Measurements from ENCODE around the gene RERE.

RERE gene

GRCh38 chr1:8404460-8405370 is 412.7 kb downstream of the RERE start:
- DNase-seq (ENCODE audit: low spot score) = no peak

GRCh38 chr1:8402109-8402710 is 415.2 kb downstream of the RERE start:
- no peak for DNase-seq (ENCODE audit: low spot score)

GRCh38 chr1:8398677-8399076 is 418.8 kb downstream of the RERE start:
- no peak for DNase-seq (ENCODE audit: low spot score)

DNA sequence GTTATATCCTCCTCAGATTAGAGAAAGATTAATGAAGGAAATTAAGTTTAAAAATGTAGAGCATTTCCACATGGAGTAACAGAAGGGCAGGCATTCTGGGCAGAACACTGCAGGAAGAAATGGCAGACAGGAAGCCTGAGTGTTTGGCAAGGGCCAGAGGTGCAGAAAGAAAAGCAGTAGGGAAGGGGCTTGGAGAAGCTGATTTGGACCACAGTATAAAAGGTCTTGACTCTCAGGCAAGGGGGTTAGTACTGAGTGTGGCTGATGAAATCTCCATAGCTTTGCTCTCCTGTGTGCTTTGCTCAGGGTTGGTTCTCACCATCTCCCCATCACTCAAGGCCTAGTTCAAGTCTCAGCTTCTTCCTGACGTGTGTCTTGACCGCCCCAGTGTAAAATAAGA is 419.4 kb downstream of the RERE start:
- no peak for DNase-seq (ENCODE audit: low spot score)

- no peak for DNase-seq (ENCODE audit: low spot score)
Observed at GRCh38 chr1:8397511-8397910, 419.9 kb downstream of the RERE start.

DNA sequence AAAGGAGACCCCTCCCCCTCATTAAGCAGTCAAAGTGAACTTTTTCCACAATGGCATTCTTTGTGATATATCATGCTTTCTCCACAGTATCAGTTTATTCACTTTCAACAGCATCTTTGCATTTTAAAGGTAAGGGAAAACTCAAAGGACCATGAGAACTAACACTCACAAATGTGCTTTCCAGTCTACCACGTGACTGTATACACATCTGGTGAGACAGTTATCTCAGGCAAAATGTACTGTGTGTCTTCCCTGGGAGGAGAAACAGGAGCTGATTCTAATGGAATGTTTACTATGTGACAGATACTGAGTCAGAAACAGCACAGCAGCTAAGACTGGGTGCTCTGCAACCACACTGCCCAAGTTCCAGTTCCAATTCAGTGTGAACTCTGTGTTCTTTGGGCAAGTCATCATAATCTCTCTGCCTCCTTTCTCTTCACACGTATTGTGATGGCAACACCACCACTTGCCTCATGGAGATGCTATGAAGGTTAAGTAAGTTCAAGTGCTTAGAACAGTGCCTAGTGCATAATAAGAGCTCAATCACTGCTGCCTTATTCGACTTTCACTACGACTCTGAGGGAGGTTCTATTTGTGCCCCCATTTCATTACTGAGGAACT is 420.5 kb downstream of the RERE start:
- peak; percentile 74 for DNase-seq (ENCODE audit: low spot score)

DNA sequence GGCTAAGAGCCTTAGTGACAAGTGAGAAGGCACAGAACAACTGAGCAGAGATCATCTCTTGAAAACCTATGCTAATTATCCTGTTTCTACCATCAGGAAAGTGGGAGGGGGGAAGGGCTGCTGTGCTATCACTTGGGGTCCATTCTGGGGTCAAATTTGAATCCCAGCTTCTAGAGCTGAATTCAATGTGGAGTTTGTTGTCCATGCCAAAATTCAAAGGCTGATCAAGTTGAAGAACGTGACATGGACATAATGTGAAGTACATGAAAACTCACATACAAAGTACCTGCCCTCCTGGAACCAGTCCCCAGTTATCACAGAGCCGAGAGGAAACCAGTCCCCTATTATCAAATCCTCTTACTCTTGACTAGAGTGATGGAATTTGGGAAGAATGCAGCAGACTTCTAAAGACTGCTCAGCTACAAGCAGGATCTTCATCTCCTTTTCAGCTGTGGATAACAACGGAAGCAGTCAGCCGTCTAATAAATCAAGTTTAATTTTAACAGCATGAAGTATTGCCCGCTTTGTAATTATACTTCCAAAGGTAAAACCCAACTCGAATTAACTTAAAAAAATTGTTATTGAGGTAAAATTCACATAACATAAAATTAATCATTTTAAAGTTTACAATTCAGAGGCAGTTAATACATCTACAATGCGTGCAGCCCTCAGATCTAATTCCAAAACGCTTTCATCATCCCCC is 421.2 kb downstream of the RERE start:
- DNase-seq (ENCODE audit: low spot score) = no peak

GRCh38 chr1:8395433-8395866 is 422.0 kb downstream of the RERE start:
- DNase-seq (ENCODE audit: low spot score) = no peak

DNA sequence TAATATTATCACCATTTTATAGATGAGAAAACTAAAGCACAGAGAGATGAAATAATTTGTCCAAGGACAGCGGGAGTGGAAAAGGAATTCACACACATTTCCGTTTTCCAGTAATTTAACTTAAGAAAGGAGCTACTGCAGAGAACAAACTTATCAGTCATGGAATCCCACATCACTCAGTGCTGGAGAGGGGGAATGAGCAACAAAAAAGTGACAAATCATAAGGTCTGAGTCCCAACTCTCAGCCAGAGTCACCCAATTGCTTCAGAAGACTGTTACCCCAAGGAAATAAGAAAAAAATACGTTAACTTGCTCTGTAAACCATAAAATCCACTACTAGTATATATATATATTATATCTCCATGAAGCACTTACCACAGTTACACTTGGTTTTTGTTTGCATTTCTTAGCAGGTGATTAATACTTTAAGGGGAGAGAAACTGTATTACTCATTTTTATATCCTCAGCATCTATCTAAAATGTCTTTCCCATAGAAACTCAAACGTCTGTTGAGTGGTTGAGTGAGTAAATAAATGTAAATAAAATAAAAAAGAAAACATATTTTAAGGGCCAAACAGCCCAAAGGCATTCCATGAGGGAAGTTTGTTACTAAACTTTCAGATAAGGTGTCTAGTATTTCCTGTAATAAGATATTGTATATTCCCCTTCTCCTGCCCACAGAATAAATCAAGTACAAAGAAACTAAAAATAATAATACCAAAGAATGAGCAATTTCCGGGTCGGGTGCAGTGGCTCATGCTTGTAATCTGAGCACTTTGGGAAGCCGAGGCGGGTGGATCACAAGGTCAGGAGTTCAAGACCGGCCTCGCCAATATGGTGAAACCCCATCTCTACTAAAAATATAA is 422.8 kb downstream of the RERE start:
- DNase-seq (ENCODE audit: low spot score) = no peak

DNA sequence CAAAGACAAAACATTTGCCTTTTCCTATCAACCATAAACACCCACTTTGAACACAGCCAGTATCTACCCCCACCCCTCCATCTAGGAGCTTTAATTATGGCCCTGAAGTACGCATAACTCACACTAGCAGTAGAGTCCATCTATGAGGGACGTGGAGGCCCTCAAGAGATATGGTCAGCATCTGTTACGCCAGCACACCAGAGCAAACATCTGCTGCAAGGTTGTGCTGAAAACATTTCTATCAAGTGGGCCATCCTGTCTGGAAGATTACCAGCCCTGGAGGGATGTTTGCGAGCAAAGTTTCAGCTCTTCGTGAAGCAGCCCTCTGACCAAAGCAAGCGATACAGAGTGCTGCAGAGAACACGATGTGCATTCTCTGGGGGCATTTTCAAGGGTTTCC is 424.9 kb downstream of the RERE start:
- DNase-seq (ENCODE audit: low spot score) = no peak

DNA sequence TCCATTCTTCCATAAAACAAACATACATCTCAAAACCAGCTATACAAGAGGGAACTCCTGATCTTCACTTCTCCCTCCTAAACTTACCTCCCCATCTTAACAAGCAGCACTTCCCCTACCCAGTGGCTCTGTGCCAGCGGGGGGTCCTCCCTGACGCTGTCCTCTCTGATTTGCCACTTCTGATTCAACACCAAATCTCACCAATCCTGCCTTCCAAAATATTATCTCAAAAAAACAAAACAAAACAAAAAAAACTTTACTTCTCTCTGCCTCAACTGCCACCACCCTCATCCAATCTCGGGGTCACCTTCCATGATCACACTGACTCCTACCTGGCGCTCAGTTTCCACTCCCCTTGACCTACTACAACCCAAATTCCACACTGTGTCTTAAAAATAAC is 426.7 kb downstream of the RERE start:
- no peak for DNase-seq (ENCODE audit: low spot score)

- no peak for DNase-seq (ENCODE audit: low spot score)
Observed at GRCh38 chr1:8389958-8390535, 427.4 kb downstream of the RERE start.

- no peak for DNase-seq (ENCODE audit: low spot score)
Observed at GRCh38 chr1:8388732-8389562, 428.5 kb downstream of the RERE start.

DNA sequence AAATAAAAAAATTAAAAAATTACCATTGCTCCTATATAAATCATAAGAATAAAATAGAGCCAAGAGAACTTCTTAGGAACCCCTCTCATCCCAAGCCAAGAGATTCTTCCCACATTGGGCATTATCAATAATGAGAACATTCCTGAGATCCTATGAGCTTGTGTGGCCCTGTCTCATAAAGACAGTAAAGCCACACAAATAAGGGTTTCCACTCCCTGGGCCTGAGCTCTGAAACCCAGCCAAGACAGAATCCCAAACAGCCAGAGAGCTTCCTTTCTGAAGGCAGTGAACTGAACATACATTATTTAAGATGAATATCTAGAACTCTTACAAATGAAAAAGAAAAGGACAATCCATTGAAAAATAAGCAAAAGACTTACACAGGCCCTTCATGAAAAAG is 431.2 kb downstream of the RERE start:
- no peak for DNase-seq (ENCODE audit: low spot score)

DNA sequence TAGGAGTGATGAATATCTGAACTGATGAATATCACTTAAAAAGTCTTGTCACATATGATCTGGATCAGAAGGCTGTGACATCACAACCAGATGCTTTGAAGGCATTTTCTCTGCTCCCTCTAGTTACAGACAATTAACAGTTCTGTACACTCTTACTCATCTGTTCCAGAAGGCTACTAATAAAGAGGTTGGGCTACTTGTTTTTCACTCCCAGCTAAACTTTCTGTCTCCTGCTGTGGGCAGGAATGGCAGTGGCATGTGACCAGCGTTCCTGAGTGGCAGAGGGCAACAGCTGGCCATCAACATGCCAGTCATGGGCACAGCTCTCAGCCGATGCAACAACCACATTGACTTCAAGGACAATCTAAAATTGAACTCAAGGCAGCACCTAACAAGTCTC is 432.9 kb downstream of the RERE start:
- DNase-seq (ENCODE audit: low spot score) = no peak

DNA sequence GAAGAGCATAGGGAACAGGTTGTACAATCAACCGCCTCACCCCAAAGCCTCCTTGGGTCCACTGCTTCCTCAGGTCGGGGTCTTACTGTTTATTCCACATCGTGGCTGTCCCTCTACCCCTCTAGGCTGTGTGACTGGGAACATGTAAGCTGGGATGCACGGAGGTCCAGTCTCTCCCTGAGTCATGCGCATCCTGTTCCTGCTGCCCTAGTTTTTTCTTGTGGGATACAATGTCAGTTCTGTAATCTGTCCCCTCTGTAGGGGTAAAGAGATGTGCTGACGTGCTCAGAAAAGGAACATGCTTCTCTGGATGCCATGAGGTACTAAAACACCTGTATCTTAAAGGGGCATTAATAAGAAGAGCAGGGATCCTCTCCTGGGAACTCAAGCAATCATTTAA is 433.4 kb downstream of the RERE start:
- no peak for DNase-seq (ENCODE audit: low spot score)

GRCh38 chr1:8382608-8383505 is 434.6 kb downstream of the RERE start:
- no peak for DNase-seq (ENCODE audit: low spot score)

- no peak for DNase-seq (ENCODE audit: low spot score)
Observed at GRCh38 chr1:8382051-8382505, 435.4 kb downstream of the RERE start.

- DNase-seq (ENCODE audit: low spot score) = no peak
Observed at GRCh38 chr1:8381618-8382017, 435.8 kb downstream of the RERE start.

All from RKO (cell line).